HUES48 (cell line): ENCODE results near the gene ARID5A.

ENCODE experiments used
- H3K27ac ChIP-seq: one replicate; pipeline ENCODE4 v1.7.0; 2013; ENCODE audit warnings: low read depth, low read length, inconsistent platforms
- H3K27me3 ChIP-seq: 2 replicates; pipeline ENCODE4 v1.6.1; 2013; ENCODE audit warnings: mild to moderate bottlenecking, low read length; ENCODE audit not compliant: control insufficient read depth, insufficient read depth
- H3K36me3 ChIP-seq: 2 replicates; pipeline ENCODE4 v1.6.1; 2013; ENCODE audit warnings: low read length; ENCODE audit not compliant: control insufficient read depth, insufficient read depth
- H3K4me1 ChIP-seq: 2 replicates; pipeline ENCODE4 v1.6.1; 2013; ENCODE audit warnings: mild to moderate bottlenecking, low read length; ENCODE audit not compliant: control insufficient read depth, insufficient read depth
- H3K4me3 ChIP-seq: 2 replicates; pipeline ENCODE4 v1.5.1; 2013; ENCODE audit warnings: mild to moderate bottlenecking, low read depth, low read length
- H3K9ac ChIP-seq: 2 replicates; pipeline ENCODE4 v1.6.1; 2013; ENCODE audit warnings: mild to moderate bottlenecking, low read depth, low read length, moderate library complexity
- H3K9me3 ChIP-seq: 2 replicates; pipeline ENCODE4 v1.6.1; 2013; ENCODE audit warnings: low read length; ENCODE audit not compliant: control insufficient read depth, insufficient read depth

The ARID5A gene

DNA sequence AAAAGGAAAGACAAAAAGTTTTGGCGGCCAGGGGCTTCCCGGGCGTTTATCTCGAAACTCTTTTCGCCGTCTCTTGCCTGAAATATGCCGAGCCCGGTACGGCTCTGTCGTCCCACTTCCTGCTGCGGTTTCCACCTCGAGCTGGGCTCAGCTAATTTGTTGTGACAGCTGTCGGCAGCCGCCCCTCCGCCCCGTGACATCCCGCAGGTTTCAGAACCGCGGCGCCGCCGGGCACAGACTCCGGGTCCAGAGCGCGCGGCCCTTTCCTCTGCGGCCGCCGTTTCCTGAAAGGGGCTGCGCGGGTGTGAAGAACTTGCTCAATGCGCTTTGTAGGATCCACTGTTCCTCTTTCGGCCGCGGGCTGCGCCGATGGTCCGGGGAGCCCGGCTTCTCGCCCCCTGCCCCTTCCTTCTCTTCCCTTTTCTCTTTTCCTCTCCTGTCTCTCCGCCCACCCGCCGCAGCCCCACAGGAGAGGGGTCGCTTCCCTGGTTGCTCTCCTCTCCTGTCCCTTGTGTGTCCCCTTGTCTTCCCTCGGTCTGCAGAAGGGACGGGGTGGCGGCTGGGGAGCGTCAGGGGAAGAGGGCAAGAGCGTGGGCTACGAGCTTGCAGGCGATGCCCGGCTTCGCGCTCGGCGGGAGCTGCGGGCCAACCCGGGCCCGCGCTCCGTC, 648 bp downstream of the ARID5A start:
- Histone ChIP-seq H3K9ac (no peak overlapping the region), H3K4me3 (peak overlapping the region; percentile 63), H3K4me1 (peaks cover 37% of the 10 kb centered on the region), H3K36me3 (no peaks in the 10 kb centered on the region), H3K27ac (no peak overlapping the region), H3K9me3 (no peaks in the 10 kb centered on the region), H3K27me3 (peaks cover 38% of the 10 kb centered on the region)

GRCh38 chr2:96537734-96538486, 1.4 kb downstream of the ARID5A start:
- Histone ChIP-seq H3K9me3 (no peaks in the 10 kb centered on the region), H3K27me3 (peaks cover 38% of the 10 kb centered on the region), H3K27ac (peak overlapping the region; percentile 63), H3K36me3 (no peaks in the 10 kb centered on the region), H3K9ac (no peak overlapping the region), H3K4me1 (peaks cover 31% of the 10 kb centered on the region), H3K4me3 (peak overlapping the region; percentile 63)

DNA sequence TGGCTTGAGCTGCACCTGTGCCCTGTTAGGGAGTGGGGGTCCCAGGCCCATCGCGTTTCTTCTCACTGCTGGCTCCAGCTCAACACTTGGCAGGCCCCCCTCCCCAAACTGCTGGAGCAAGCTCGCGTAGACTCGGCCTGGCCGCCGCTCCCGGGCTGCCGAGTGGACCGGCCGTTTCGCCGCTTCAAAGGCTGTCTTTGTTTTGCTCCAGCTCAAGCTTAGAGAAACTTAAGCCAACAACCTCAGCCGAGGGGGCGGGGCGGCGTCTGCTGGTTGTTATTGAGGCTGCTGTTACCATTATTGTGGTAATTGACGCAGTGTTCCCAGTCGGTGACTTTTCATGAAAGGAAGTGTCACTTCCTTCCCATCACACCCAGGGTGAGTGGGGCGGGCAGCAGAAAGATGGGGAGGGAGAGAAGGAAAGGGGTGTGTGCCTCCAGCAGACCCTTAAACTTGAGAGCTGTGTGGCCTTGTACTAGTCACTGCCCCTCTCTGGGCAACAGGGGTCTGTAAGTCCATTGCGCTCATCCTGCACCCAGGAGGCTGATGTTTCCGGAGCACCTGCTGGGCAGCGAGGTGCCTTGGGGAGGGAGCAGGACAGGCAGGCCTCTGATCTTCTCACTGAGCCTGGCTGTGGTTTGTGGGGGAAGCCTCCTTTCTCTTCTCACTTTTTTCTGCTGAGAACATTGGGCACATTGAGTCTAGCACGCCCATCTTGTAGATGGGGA, 2.1 kb downstream of the ARID5A start:
- no peaks in the 10 kb centered on the region for H3K9me3 ChIP-seq
- H3K27ac ChIP-seq: peak overlapping the region; percentile 63
- H3K4me3 ChIP-seq: peak overlapping the region; percentile 63
- H3K36me3 ChIP-seq: no peaks in the 10 kb centered on the region
- H3K27me3 ChIP-seq: peaks cover 38% of the 10 kb centered on the region
- H3K4me1 ChIP-seq: peaks cover 24% of the 10 kb centered on the region
- H3K9ac ChIP-seq: no peak overlapping the region

DNA sequence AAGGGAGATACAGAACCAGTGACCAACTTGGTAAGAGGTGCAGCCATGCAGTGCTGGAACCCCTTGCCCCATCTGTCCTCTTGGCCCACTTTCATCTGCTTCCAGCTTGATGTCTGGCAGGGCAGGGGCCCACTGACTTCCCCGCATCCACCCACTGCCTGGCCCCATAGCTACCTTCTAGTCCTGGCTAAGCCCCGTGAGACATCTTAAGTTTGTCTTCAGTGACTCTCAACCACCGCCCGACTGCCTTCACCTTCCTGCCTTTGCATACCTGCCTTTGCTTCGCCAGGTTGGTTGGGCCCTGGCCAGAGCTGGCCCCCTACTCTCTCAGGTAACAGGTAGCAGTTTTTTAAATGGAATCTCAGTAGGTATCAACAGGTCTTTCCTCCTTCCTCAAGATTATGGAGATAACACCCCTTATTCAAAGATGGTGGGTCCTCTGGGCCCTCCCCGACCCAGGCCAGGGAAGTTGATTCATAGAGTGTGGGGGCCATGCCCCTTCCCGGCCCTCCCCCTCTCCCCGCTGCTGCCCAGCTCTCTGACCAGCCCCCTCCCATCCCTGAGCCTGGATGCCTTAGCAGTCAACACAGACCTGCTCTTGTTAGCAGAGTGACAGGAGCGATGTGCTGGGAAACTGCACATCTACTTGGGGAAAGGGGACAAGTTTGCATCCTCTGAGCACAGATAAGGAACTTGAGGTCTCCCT, 2.8 kb downstream of the ARID5A start:
- Histone ChIP-seq H3K36me3 (no peaks in the 10 kb centered on the region), H3K9me3 (no peaks in the 10 kb centered on the region), H3K4me3 (peak overlapping the region; percentile 63; the same call in 1 of the 2 replicates), H3K27ac (peak overlapping the region; percentile 63), H3K27me3 (peaks cover 38% of the 10 kb centered on the region), H3K9ac (no peak overlapping the region), H3K4me1 (peaks cover 24% of the 10 kb centered on the region)

DNA sequence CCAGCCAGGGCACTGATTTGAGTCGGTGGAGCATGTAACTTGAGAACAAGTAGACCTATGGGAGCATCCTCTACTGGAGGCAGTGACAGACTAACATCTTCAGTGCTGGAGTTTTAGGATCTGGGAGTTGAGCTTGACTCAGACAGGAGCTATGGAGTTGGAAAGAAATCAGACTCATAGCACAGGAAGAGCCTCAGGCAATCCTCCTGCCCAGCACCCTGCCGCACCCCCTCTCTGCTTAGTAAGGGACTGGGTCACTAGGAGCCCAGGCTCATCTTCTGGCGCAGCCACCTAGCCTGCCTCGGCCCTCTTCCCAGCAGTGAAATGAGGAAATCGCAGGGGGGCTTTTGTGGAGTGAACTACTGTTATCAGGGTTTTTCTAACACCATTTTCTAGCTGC, 3.6 kb downstream of the ARID5A start:
- Histone ChIP-seq H3K27ac (no peak overlapping the region), H3K9me3 (no peaks in the 10 kb centered on the region), H3K4me3 (no peak overlapping the region), H3K4me1 (peaks cover 24% of the 10 kb centered on the region), H3K27me3 (peaks cover 38% of the 10 kb centered on the region), H3K36me3 (no peaks in the 10 kb centered on the region), H3K9ac (no peak overlapping the region)

DNA sequence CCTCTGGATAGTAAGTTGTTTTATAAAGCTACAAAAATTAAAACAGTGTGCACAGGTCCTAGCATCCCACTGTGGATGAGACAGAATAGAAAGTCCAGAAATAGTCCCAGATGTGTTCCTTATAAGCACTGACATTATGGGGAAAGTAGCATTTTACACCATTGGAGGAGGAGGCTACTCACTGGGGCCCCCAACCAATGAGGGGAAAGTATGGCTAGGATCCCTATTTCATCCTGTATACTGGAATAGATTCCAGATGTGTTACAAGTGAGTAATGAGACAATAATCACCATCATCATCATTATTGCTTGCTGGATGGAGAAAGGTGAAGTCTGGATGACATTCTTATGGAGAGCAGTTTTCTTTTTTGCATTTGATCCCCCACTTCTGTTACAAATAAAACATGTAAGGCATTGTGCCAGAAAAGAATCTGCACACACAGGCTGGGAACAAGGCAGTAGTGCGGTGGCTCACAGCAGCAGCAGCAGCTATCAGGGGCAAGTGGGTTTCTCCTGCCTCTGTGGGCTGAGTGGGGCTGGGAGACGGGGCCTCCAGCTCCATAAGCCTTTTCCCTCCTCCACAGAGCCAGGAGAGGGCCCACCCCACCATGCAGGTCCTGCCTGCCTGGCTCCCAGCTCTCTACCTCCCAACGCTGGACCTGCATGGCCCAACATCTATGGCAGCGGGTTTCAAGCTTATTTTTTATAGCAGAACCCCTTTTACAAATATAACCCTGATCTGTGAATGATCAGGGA, 5.0 kb downstream of the ARID5A start:
- Histone ChIP-seq H3K4me3 (no peak overlapping the region), H3K4me1 (peaks cover 24% of the 10 kb centered on the region), H3K27ac (no peak overlapping the region), H3K27me3 (peaks cover 38% of the 10 kb centered on the region), H3K36me3 (no peaks in the 10 kb centered on the region), H3K9me3 (no peaks in the 10 kb centered on the region), H3K9ac (no peak overlapping the region)

DNA sequence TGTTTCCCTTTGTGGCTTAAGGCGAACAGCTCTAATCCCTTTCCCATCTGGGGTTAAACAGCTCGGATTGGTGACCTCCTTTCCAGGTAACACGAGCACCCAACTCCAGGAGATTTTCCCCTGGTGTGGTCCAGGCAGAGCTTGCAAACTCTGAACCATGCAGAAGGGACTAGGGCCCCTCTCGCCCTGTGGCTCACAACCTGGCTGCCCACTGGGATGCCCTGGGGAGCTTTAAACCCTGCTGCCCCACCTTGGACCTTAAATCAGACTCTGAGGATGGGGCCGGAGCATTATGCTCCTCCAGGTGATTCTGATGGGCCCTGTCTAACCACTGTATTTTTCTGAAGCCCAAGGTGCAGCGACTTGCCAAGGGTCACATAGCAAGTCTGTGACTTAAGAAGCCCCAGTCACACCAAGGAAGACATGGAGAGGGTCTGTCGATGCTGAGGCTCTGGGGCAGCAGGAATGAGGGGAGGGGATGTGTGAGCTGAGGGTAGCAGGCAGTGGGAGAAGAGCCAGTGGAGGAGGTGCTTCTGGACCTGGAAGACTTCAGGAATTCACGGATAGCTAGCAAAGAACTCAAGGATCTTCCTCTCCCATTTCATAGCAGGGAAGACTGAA, 5.9 kb downstream of the ARID5A start:
- Histone ChIP-seq H3K9me3 (no peaks in the 10 kb centered on the region), H3K36me3 (no peaks in the 10 kb centered on the region)

GRCh38 chr2:96546321-96546720, 9.8 kb downstream of the ARID5A start:
- Histone ChIP-seq H3K4me3 (no peak overlapping the region), H3K9ac (no peak overlapping the region), H3K9me3 (no peaks in the 10 kb centered on the region), H3K4me1 (no peaks in the 10 kb centered on the region; the same call in 1 of the 2 replicates), H3K27me3 (no peaks in the 10 kb centered on the region; the same call in 1 of the 2 replicates), H3K27ac (no peak overlapping the region), H3K36me3 (no peaks in the 10 kb centered on the region)

More for the DNA sequence above, 5.9 kb downstream of the ARID5A start:
- Histone ChIP-seq H3K4me1 (peaks cover 24% of the 10 kb centered on the region), H3K4me3 (no peak overlapping the region), H3K27me3 (peaks cover 31% of the 10 kb centered on the region), H3K9ac (no peak overlapping the region), H3K27ac (no peak overlapping the region)

- H3K36me3 ChIP-seq: no peaks in the 10 kb centered on the region
- no peak overlapping the region for H3K27ac ChIP-seq
- H3K4me3 ChIP-seq: no peak overlapping the region; the same call in 1 of the 2 replicates
- no peak overlapping the region for H3K9ac ChIP-seq
- no peaks in the 10 kb centered on the region; the same call in 1 of the 2 replicates for H3K4me1 ChIP-seq
- H3K9me3 ChIP-seq: no peaks in the 10 kb centered on the region
- no peaks in the 10 kb centered on the region; the same call in 1 of the 2 replicates for H3K27me3 ChIP-seq
These were observed 10.2 kb downstream of the ARID5A start for GRCh38 chr2:96546797-96547196.
